Measurements from ENCODE around the gene TSG101. TPM values are rescaled to one million over a fixed set of nuclear protein-coding genes. Genes with fewer than 3 reads are reported as not detected.

Gene TSG101
- total and polyA plus RNA-seq, 12 donors, result 21.9 to 77.6 (median 68.2) TPM

DNA sequence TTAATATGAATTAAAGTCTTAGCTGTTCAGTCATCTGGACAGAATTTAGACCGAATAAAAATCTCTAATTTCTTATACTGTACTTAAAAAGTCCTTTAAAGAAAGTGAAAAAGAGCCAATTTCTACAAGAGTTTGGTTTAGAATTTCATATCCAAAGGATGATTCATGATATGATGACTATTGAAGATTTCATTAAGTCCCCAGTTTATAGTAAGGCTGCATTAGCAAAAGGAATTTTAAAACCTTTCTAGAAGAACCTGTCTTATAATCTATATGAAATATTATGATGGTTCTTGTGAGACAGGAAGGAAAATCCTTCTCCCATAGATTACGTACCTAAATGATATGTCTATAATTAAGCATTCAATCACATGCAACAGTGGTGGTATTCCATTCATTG is 34.8 kb downstream of the TSG101 start:
- no peaks in the 10 kb centered on the region for H3K9me3 ChIP-seq
- TF ChIP-seq, protein P1, sequence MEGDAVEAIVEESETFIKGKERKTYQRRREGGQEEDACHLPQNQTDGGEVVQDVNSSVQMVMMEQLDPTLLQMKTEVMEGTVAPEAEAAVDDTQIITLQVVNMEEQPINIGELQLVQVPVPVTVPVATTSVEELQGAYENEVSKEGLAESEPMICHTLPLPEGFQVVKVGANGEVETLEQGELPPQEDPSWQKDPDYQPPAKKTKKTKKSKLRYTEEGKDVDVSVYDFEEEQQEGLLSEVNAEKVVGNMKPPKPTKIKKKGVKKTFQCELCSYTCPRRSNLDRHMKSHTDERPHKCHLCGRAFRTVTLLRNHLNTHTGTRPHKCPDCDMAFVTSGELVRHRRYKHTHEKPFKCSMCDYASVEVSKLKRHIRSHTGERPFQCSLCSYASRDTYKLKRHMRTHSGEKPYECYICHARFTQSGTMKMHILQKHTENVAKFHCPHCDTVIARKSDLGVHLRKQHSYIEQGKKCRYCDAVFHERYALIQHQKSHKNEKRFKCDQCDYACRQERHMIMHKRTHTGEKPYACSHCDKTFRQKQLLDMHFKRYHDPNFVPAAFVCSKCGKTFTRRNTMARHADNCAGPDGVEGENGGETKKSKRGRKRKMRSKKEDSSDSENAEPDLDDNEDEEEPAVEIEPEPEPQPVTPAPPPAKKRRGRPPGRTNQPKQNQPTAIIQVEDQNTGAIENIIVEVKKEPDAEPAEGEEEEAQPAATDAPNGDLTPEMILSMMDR (IDR thresholded peaks at IDR 0.05), result no peak
- intact Hi-C loops (cut with DNase I), result no loop called here
- 90 to 97% methylated on average over 2 of the region's 2 CpGs for WGBS, 2 donors
- H3K4me3 ChIP-seq, result no peak overlapping the region
- DNase-seq, result no peak
- peaks cover 0 to 96% (median 18%) of the 10 kb centered on the region in 9 donors for H3K36me3 ChIP-seq
- no peak for ATAC-seq
- no peak overlapping the region for H3K27ac ChIP-seq
- peaks cover 0 to 9% (median 3%) of the 10 kb centered on the region in 9 donors for H3K4me1 ChIP-seq
- no peaks in the 10 kb centered on the region for H3K27me3 ChIP-seq

DNA sequence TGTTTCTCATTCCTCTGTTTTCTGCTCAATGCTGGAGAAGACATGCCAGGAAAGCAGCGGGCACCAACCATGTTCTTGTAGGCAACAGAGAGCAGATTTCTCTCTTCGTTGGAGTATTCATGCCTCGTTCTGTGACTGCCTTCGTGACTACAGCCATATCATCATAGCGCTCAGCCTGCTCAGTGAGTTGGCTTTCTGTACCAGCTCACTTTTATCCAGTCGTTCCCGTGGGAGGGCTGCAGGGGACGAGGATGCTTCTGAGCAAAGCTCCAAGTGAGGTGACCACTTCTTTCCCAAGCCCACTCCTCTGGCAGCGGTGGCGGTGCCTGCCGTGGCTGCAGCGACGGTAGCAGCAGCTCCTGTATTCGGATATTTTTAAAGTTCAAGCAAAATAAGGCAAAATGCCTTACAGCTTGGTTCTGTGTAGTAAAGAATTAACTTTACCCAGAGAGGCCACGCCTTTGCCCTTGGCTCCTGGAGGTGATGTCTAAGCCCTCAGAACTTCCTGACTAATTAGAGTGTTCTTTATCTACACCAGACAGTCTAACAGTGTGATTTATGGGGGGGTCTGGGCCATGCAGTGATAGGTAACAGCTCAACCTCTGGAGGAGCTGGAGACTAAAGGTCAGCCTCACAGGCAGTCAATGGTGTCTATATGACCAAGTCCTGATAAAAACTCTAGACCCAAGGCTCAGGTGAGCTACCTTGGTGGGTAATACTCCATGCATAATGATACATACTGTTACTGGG is 35.8 kb downstream of the TSG101 start:
- intact Hi-C loops (cut with DNase I), result no loop called here
- H3K4me3 ChIP-seq, result no peak overlapping the region
- no peak overlapping the region for H3K27ac ChIP-seq
- ATAC-seq (no peak), DNase-seq (no peak)
- no peaks in the 10 kb centered on the region for H3K9me3 ChIP-seq
- WGBS, 2 donors, result 90 to 91% methylated on average over 15 of the region's 15 CpGs
- no peaks in the 10 kb centered on the region for H3K27me3 ChIP-seq
- H3K4me1 ChIP-seq, result peaks cover 0 to 9% (median 3%) of the 10 kb centered on the region in 9 donors
- peaks cover 0 to 91% (median 18%) of the 10 kb centered on the region in 9 donors for H3K36me3 ChIP-seq
- TF ChIP-seq, protein P1 (IDR thresholded peaks at IDR 0.05), result no peak

DNA sequence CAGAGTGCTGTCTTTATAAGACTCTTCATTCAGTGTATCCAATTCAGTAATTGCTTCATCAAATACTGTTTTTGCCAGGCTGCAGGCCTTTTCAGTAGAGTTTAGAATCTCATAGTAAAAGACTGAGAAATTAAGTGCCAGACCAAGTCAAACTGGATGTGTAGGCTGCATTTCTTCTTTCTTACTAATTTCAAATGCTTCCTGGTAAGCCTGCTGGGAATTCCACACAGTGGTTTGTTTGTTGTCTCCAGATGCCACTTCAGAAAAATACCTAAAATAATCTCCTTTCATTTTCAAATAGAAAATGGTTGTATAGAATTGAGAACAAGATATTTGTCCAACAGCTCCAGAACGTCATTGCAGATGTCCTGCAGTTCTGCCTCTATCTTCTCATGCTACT is 36.4 kb downstream of the TSG101 start:
- DNase-seq (no peak), ATAC-seq (no peak)
- no peaks in the 10 kb centered on the region for H3K27me3 ChIP-seq
- no peak overlapping the region for H3K4me3 ChIP-seq
- H3K27ac ChIP-seq, result no peak overlapping the region
- H3K4me1 ChIP-seq, result peaks cover 0 to 9% (median 3%) of the 10 kb centered on the region in 9 donors
- no peaks in the 10 kb centered on the region for H3K9me3 ChIP-seq
- 73 to 77% methylated on average over 1 of the region's 1 CpG for WGBS, 2 donors
- intact Hi-C loops (cut with DNase I), result no loop called here
- peaks cover 0 to 91% (median 18%) of the 10 kb centered on the region in 9 donors for H3K36me3 ChIP-seq
- TF ChIP-seq, protein P1 (IDR thresholded peaks at IDR 0.05), result no peak

DNA sequence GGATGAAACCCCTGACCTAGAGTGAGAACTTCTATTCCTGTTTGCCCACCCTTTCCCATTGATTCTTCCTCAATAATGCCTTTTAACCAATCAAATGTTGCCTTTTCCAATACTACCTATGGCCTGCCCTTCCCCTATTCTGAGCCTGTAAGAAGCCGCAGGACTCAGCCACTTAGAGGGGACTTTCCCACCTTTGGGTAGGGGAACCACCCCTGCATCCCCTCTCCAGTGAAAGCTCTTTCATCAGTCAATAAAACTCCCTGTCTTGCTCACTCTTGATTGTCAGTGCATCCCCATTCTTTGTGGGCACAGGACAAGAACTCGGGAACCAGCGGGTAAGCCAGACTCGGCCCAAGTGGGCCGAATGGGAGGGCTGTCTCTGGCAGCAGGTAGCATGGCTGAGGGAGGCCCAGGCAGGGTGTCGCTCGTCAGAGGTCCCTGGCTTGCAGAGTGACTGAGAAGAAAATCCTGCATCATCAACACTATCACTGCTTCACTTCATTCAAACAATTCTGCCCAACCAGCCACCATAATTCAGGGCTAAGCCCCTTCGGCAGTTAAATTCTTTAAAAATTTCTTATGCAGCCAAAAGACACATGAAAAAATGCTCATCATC is 40.7 kb downstream of the TSG101 start:
- intact Hi-C loops (cut with DNase I), result no loop called here
- ATAC-seq (no peak), DNase-seq (no peak)
- no peaks in the 10 kb centered on the region for H3K27me3 ChIP-seq
- no peak overlapping the region for H3K4me3 ChIP-seq
- no peaks in the 10 kb centered on the region for H3K4me1 ChIP-seq
- peaks cover 0 to 92% (median 37%) of the 10 kb centered on the region in 9 donors for H3K36me3 ChIP-seq
- 95% methylated on average over 8 of the region's 8 CpGs for WGBS, 2 donors
- TF ChIP-seq, protein P1 (IDR thresholded peaks at IDR 0.05), result no peak
- H3K9me3 ChIP-seq, result no peaks in the 10 kb centered on the region
- no peak overlapping the region for H3K27ac ChIP-seq
